IMR-90 (cell line): Measurements from ENCODE around the gene DHX9. TPM values are rescaled to one million over a fixed set of nuclear protein-coding genes. Genes with fewer than 3 reads are reported as not detected.

Experiments
- ATAC-seq: fragments of 200-7000 bp; cut with Tn5 transposase; 2 replicates; pipeline ENCODE4 v1.9.1; 2020; ENCODE audit warnings: low read depth, mild to moderate bottlenecking, moderate library complexity
- BruUV-seq: library from RNA; stranded (reverse); fragments of 400-500 nt; replicated peaks from 2 replicates; lab custom pipeline; 2021; lab: Mats Ljungman, UMichigan
- CTCF ChIA-PET: fragments of 300-600 bp; formaldehyde crosslinking; extraction: SDS; loops from one replicate; lab custom pipeline; 2021; ENCODE audit warnings: antibody characterized with exemption; lab: Yijun Ruan, JAX
- POLR2A ChIA-PET: fragments of 300-600 bp; sonication (Branson Sonifier 250); formaldehyde crosslinking; loops from one replicate; lab custom pipeline; 2022; ENCODE audit warnings: antibody characterized with exemption; ENCODE audit not compliant: unreplicated experiment; lab: Charles Lee
- DNase-seq: peaks from one replicate; pipeline ENCODE4 v3.0.0; 2013
- H2AFZ ChIP-seq: replicated peaks from 2 replicates; pipeline ENCODE3; 2013; ENCODE audit warnings: low read length, mild to moderate bottlenecking; ENCODE audit not compliant: poor library complexity
- H2AK5ac ChIP-seq: 2 replicates; pipeline ENCODE4 v1.6.1; 2013; ENCODE audit warnings: low read depth, low read length, inconsistent platforms
- H2AK9ac ChIP-seq: replicated peaks from 2 replicates; pipeline ENCODE3; 2013; ENCODE audit warnings: mild to moderate bottlenecking, low read depth, low read length, moderate library complexity; ENCODE audit not compliant: poor library complexity
- H2BK120ac ChIP-seq: 2 replicates; pipeline ENCODE4 v1.6.1; 2013; ENCODE audit warnings: low read depth, low read length, inconsistent platforms
- H2BK15ac ChIP-seq: 3 replicates; pipeline ENCODE4 v1.6.1; 2013; ENCODE audit warnings: low read depth, low read length, inconsistent platforms
- H2BK20ac ChIP-seq: 2 replicates; pipeline ENCODE4 v1.6.1; 2013; ENCODE audit warnings: low read depth, mild to moderate bottlenecking, inconsistent platforms, low read length, moderate library complexity
- H2BK5ac ChIP-seq: 2 replicates; pipeline ENCODE4 v1.6.1; 2013; ENCODE audit warnings: mild to moderate bottlenecking, low read depth, low read length, inconsistent platforms; ENCODE audit not compliant: poor library complexity, severe bottlenecking
- H3K14ac ChIP-seq: replicated peaks from 2 replicates; pipeline ENCODE4 v1.6.1; 2013; ENCODE audit warnings: low read depth, low read length, inconsistent platforms
- H3K18ac ChIP-seq: 2 replicates; pipeline ENCODE4 v1.6.1; 2013; ENCODE audit warnings: low read depth, low read length, control low read depth
- H3K23ac ChIP-seq: 2 replicates; pipeline ENCODE4 v1.6.1; 2013; ENCODE audit warnings: low read depth, low read length, inconsistent platforms
- H3K27ac ChIP-seq: 2 replicates; pipeline ENCODE4 v1.5.1; 2013; ENCODE audit warnings: mild to moderate bottlenecking, control low read depth, low read length; ENCODE audit not compliant: insufficient read depth
- H3K27me3 ChIP-seq: 2 replicates; pipeline ENCODE4 v1.6.1; 2013; ENCODE audit warnings: low read length; ENCODE audit not compliant: control insufficient read depth, insufficient read depth
- H3K36me3 ChIP-seq: 2 replicates; pipeline ENCODE4 v1.6.1; 2013; ENCODE audit warnings: low read length, mixed read lengths; ENCODE audit not compliant: control insufficient read depth, insufficient read depth
- H3K4ac ChIP-seq: 2 replicates; pipeline ENCODE4 v1.6.1; 2013; ENCODE audit warnings: low read depth, low read length, inconsistent platforms
- H3K4me1 ChIP-seq: 2 replicates; pipeline ENCODE4 v1.6.1; 2013; ENCODE audit warnings: low read length, mixed read lengths; ENCODE audit not compliant: control insufficient read depth, insufficient read depth
- H3K4me2 ChIP-seq: 2 replicates; pipeline ENCODE4 v1.6.1; 2013; ENCODE audit warnings: low read depth, mild to moderate bottlenecking, control low read depth, low read length, moderate library complexity
- H3K4me3 ChIP-seq: 2 replicates; pipeline ENCODE4 v1.5.1; 2013; ENCODE audit warnings: low read depth, mild to moderate bottlenecking, control low read depth, low read length, moderate library complexity; ENCODE audit not compliant: insufficient read depth
- H3K56ac ChIP-seq: 2 replicates; pipeline ENCODE4 v1.6.1; 2013; ENCODE audit warnings: low read length, inconsistent platforms; ENCODE audit not compliant: insufficient read depth; ENCODE audit errors: extremely low read depth
- H3K79me1 ChIP-seq, 2 experiments: 2 replicates each; pipeline ENCODE4 v1.6.1; 2013; ENCODE audit warnings: low read length in 2 of 2, inconsistent platforms in 1 of 2, low read depth in 1 of 2
- H3K9ac ChIP-seq: 2 replicates; pipeline ENCODE4 v1.6.1; 2013; ENCODE audit warnings: low read depth, low read length, control low read depth
- H3K9me1 ChIP-seq: 2 replicates; pipeline ENCODE4 v1.6.1; 2013; ENCODE audit warnings: low read length, inconsistent platforms; ENCODE audit not compliant: insufficient read depth
- H3K9me3 ChIP-seq: 2 replicates; pipeline ENCODE4 v1.6.1; 2013; ENCODE audit warnings: low read length; ENCODE audit not compliant: control insufficient read depth, insufficient read depth
- H4K20me1 ChIP-seq: 2 replicates; pipeline ENCODE4 v1.6.1; 2013; ENCODE audit warnings: low read length, inconsistent platforms; ENCODE audit not compliant: insufficient read depth
- H4K5ac ChIP-seq: 2 replicates; pipeline ENCODE4 v1.6.1; 2013; ENCODE audit warnings: mild to moderate bottlenecking, low read depth, low read length, control low read depth
- H4K8ac ChIP-seq, 2 experiments: 2 replicates each; pipeline ENCODE4 v1.6.1; 2013; ENCODE audit warnings: low read depth in 2 of 2, low read length in 2 of 2, control low read depth in 1 of 2, inconsistent platforms in 1 of 2
- H4K91ac ChIP-seq: 2 replicates; pipeline ENCODE4 v1.6.1; 2013; ENCODE audit warnings: low read depth, low read length, inconsistent platforms; ENCODE audit not compliant: insufficient read depth
- BHLHE40 ChIP-seq: fragments of 150-350 bp; IDR thresholded peaks from 2 replicates; pipeline ENCODE4 v1.6.1; 2016; ENCODE audit warnings: mild to moderate bottlenecking, low read depth, low read length
- CEBPB ChIP-seq: IDR thresholded peaks from 2 replicates; pipeline ENCODE4 v1.6.1; 2012; ENCODE audit warnings: low read depth, low read length, improper control_type of control experiment
- RCOR1 ChIP-seq: IDR thresholded peaks from 2 replicates; pipeline ENCODE4 v1.6.1; 2012; ENCODE audit warnings: mild to moderate bottlenecking, low read length, improper control_type of control experiment; ENCODE audit not compliant: insufficient replicate concordance
- dilution Hi-C: fragments of 300-500 bp; cut with HindIII; formaldehyde crosslinking; loops from one replicate; pipeline ENCODE4 v1.14.3; 2018; ENCODE audit warnings: low sequenced_read_pairs; ENCODE audit not compliant: unreplicated experiment
- in situ Hi-C: fragments of 300-500 bp; cut with MboI; formaldehyde crosslinking; loops from 3 replicates; pipeline ENCODE4 v1.14.3; 2019; ENCODE audit warnings: low sequenced_read_pairs, inconsistent platforms, mixed read lengths
- intact Hi-C: fragments of 100-400 bp; cut with micrococcal nuclease; formaldehyde crosslinking; loops from 2 replicates; pipeline ENCODE4 v1.10.0; 2022
- polyA plus RNA-seq, 3 experiments: library from polyadenylated mRNA; depleted of rRNA; stranded (reverse); fragments of >200 nt; gene quantifications; 2 replicates each; pipeline ENCODE4 v1.2.3, GENCODE V29; 2012; ENCODE audit warnings: low replicate concordance in 1 of 3
- total RNA-seq: library from RNA; depleted of rRNA; stranded (reverse); fragments of >200 nt; gene quantifications from 2 replicates; pipeline ENCODE4 v1.2.3, GENCODE V29; 2012; rRNA removed
- TF ChIP-seq, protein P1 (sequence below): fragments of 150-350 bp; IDR thresholded peaks from 2 replicates; pipeline ENCODE4 v1.6.1; 2016; ENCODE audit warnings: low read depth, mild to moderate bottlenecking, low read length, moderate library complexity, borderline replicate concordance
- TF ChIP-seq, protein P2 (sequence below): conservative IDR thresholded peaks from 2 replicates; pipeline ENCODE4 v1.5.1; 2012; ENCODE audit warnings: mild to moderate bottlenecking, low read depth, low read length, improper control_type of control experiment

DHX9 gene
- total and polyA plus RNA-seq, 2 of the 4 experiments (the other 2 are of a cell fraction), result 119 to 211 TPM

DNA sequence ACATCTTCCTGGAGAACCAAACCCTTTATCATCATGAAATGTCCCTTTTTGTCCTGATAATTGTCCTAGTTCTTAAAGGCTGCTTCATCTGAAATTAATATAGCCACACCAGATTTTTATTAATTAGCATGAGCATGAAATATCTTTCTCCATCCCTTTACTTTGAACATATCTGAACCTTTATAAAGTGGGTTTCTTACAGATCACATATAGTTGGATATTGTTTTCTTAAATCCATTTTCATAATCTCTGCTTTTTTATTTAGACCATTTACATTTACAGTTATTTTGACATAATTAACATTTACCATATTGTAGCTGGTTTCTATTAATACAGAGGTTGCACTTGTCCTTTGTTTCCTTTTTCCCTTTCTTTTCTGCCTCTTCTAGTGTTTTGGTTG is 96.6 kb downstream of the DHX9 start:
- Histone ChIP-seq H3K23ac (no peak overlapping the region), H4K8ac (no peak overlapping the region), H3K18ac (no peak overlapping the region), H3K36me3 (no peaks in the 10 kb centered on the region), H2BK15ac (no peak overlapping the region), H3K9me1 (no peaks in the 10 kb centered on the region), H2AK5ac (no peak overlapping the region), H2AK9ac (no peak overlapping the region), H2BK120ac (no peak overlapping the region), H3K4me2 (no peak overlapping the region), H4K5ac (no peak overlapping the region), H4K91ac (no peak overlapping the region), H3K56ac (no peak overlapping the region), H3K79me1 (no peaks in the 10 kb centered on the region), H3K9ac (no peak overlapping the region), H2BK20ac (no peak overlapping the region), H3K14ac (no peak overlapping the region), H4K20me1 (no peaks in the 10 kb centered on the region), H3K4me1 (no peaks in the 10 kb centered on the region), H2AFZ (no peak overlapping the region), H2BK5ac (no peak overlapping the region), H3K4ac (no peak overlapping the region), H3K9me3 (no peaks in the 10 kb centered on the region), H3K27me3 (peaks cover 4% of the 10 kb centered on the region), H3K4me3 (no peak overlapping the region), H3K27ac (no peak overlapping the region)
- dilution Hi-C loops, result no loop called here
- intact Hi-C loops, result no loop called here
- TF ChIP-seq BHLHE40 (no peak), RCOR1 (no peak), CEBPB (no peak)
- TF ChIP-seq, protein P1, sequence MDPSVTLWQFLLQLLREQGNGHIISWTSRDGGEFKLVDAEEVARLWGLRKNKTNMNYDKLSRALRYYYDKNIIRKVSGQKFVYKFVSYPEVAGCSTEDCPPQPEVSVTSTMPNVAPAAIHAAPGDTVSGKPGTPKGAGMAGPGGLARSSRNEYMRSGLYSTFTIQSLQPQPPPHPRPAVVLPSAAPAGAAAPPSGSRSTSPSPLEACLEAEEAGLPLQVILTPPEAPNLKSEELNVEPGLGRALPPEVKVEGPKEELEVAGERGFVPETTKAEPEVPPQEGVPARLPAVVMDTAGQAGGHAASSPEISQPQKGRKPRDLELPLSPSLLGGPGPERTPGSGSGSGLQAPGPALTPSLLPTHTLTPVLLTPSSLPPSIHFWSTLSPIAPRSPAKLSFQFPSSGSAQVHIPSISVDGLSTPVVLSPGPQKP, result no peak
- TF ChIP-seq, protein P2, sequence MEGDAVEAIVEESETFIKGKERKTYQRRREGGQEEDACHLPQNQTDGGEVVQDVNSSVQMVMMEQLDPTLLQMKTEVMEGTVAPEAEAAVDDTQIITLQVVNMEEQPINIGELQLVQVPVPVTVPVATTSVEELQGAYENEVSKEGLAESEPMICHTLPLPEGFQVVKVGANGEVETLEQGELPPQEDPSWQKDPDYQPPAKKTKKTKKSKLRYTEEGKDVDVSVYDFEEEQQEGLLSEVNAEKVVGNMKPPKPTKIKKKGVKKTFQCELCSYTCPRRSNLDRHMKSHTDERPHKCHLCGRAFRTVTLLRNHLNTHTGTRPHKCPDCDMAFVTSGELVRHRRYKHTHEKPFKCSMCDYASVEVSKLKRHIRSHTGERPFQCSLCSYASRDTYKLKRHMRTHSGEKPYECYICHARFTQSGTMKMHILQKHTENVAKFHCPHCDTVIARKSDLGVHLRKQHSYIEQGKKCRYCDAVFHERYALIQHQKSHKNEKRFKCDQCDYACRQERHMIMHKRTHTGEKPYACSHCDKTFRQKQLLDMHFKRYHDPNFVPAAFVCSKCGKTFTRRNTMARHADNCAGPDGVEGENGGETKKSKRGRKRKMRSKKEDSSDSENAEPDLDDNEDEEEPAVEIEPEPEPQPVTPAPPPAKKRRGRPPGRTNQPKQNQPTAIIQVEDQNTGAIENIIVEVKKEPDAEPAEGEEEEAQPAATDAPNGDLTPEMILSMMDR, result no peak
- DNase-seq (no peak), ATAC-seq (no peak)
- ChIA-PET CTCF (no interaction called here), POLR2A (no interaction called here)
- BruUV-seq, result no TSS peak
- in situ Hi-C loops, result no loop called here

Other genes with a start within 250 kb of the DHX9 start
- gene RGS16, start 235.0 kb upstream of the DHX9 start, total RNA-seq, result 0.18 and 0.28 TPM in 2 replicates
- 0.15 and 0.16 TPM in 2 replicates for gene RGS16, start 235.0 kb upstream of the DHX9 start, polyA plus RNA-seq (2012; rRNA removed)
- gene RGS8, start 154.8 kb upstream of the DHX9 start, total RNA-seq, result not detected in 2 replicates
- not detected in 2 replicates for gene RGS8, start 154.8 kb upstream of the DHX9 start, polyA plus RNA-seq (2012; rRNA removed)
- 0.36 and 0.83 TPM in 2 replicates for gene NPL, start 49.6 kb upstream of the DHX9 start, total RNA-seq
- 0.63 and 0.68 TPM in 2 replicates for gene NPL, start 49.6 kb upstream of the DHX9 start, polyA plus RNA-seq (2012; rRNA removed)
- not detected in 2 replicates for gene SHCBP1L, start 113.8 kb downstream of the DHX9 start, total RNA-seq
- not detected in 2 replicates for gene SHCBP1L, start 113.8 kb downstream of the DHX9 start, polyA plus RNA-seq (2012; rRNA removed)
- 361 and 394 TPM in 2 replicates for gene LAMC1, start 184.1 kb downstream of the DHX9 start, total RNA-seq
- 223 and 249 TPM in 2 replicates for gene LAMC1, start 184.1 kb downstream of the DHX9 start, polyA plus RNA-seq (2012; rRNA removed)